Stomach (tissue), 4 donors: ENCODE data around the gene SHANK1.

Source experiments
- EP300 ChIP-seq: sonication (generic); formaldehyde crosslinking; IDR thresholded peaks from one replicate; pipeline ENCODE4 v1.6.1; 2017; ENCODE audit warnings: antibody characterized with exemption
- POLR2A ChIP-seq, 4 donors: fragments of 450-650 bp; IDR thresholded peaks; one replicate each; pipeline ENCODE4 v1.6.1; 2016; ENCODE audit warnings: antibody characterized with exemption in 4 of 4, control low read depth in 2 of 4, mild to moderate bottlenecking in 1 of 4, moderate library complexity in 1 of 4
- POLR2AphosphoS5 ChIP-seq, 3 donors: sonication (generic); formaldehyde crosslinking; IDR thresholded peaks; one replicate each; pipeline ENCODE4 v1.6.1; 2016; ENCODE audit warnings: antibody characterized with exemption in 3 of 3
- TF ChIP-seq, protein P1 (sequence below), 7 experiments: fragments of 450-650 bp in 4 of 7; fragments of 200-600 bp in 3 of 7; sonication (generic) in 3 of 7; IDR thresholded peaks; one replicate each; pipeline ENCODE4 v1.5.1; 2016 to 2019; ENCODE audit warnings: antibody characterized with exemption in 7 of 7, control low read depth in 2 of 7, mild to moderate bottlenecking in 1 of 7

DNA sequence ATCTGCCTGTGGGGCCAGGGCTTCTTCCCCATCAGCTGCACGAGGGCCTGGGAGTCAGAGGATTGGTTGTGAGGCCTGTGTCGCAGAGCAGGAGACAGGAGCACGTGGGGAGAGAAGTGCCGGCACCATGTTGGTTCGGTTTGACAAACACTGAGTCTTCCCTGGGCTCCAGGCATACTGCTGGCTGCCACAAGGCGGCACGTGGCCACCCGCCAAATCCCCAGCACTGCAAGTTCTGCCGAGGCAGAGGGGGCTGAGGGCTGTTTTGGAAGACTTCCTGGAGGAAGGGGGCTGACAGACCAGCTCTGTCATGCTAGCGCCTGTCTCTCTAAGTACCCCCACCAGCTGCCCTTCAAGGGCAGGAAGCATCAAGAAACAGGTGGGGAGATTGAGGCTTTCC lies 9.5 kb downstream of the SHANK1 start:
- TF ChIP-seq EP300 (no peak), POLR2AphosphoS5 (IDR thresholded peaks at IDR 0.05) (no peak), POLR2A (IDR thresholded peaks at IDR 0.05) (no peak)
- TF ChIP-seq, protein P1, sequence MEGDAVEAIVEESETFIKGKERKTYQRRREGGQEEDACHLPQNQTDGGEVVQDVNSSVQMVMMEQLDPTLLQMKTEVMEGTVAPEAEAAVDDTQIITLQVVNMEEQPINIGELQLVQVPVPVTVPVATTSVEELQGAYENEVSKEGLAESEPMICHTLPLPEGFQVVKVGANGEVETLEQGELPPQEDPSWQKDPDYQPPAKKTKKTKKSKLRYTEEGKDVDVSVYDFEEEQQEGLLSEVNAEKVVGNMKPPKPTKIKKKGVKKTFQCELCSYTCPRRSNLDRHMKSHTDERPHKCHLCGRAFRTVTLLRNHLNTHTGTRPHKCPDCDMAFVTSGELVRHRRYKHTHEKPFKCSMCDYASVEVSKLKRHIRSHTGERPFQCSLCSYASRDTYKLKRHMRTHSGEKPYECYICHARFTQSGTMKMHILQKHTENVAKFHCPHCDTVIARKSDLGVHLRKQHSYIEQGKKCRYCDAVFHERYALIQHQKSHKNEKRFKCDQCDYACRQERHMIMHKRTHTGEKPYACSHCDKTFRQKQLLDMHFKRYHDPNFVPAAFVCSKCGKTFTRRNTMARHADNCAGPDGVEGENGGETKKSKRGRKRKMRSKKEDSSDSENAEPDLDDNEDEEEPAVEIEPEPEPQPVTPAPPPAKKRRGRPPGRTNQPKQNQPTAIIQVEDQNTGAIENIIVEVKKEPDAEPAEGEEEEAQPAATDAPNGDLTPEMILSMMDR (IDR thresholded peaks at IDR 0.05), result no peak
